Mucosa of stomach (tissue), 1 donor: Measurements from ENCODE around the gene SLC16A5.

Experiments
- H3K27me3 ChIP-seq: one replicate; pipeline ENCODE4 v1.7.0; 2013; ENCODE audit warnings: mild to moderate bottlenecking, low read length; ENCODE audit not compliant: control insufficient read depth, insufficient read depth
- H3K36me3 ChIP-seq: one replicate; pipeline ENCODE4 v1.7.0; 2013; ENCODE audit warnings: low read length; ENCODE audit not compliant: control insufficient read depth, insufficient read depth
- H3K4me1 ChIP-seq: one replicate; pipeline ENCODE4 v1.7.0; 2013; ENCODE audit warnings: mild to moderate bottlenecking, low read length; ENCODE audit not compliant: control insufficient read depth, insufficient read depth
- H3K4me3 ChIP-seq: one replicate; pipeline ENCODE4 v1.7.0; 2013; ENCODE audit warnings: low read length
- H3K9ac ChIP-seq: one replicate; pipeline ENCODE4 v1.7.0; 2013; ENCODE audit warnings: mild to moderate bottlenecking, low read length, moderate library complexity
- H3K9me3 ChIP-seq: one replicate; pipeline ENCODE4 v1.7.0; 2013; ENCODE audit warnings: mild to moderate bottlenecking, low read length, moderate library complexity; ENCODE audit not compliant: control insufficient read depth
- donor health status: Pancreatic carcinoma.

SLC16A5 gene

GRCh38 chr17:75153780-75154194 is 66.0 kb downstream of the SLC16A5 start:
- Histone ChIP-seq H3K9ac (peak overlapping the region; percentile 64), H3K4me3 (peak overlapping the region; percentile 73), H3K4me1 (peaks cover 14% of the 10 kb centered on the region), H3K36me3 (no peaks in the 10 kb centered on the region), H3K27me3 (no peaks in the 10 kb centered on the region), H3K9me3 (no peaks in the 10 kb centered on the region)

- H3K4me1 ChIP-seq: peaks cover 17% of the 10 kb centered on the region
- peak within 1 kb of the TSS; percentile 64 for H3K9ac ChIP-seq
- no peaks in the 10 kb centered on the region for H3K9me3 ChIP-seq
- peak within 1 kb of the TSS; percentile 73 for H3K4me3 ChIP-seq
- no peaks in the 10 kb centered on the region for H3K36me3 ChIP-seq
- no peaks in the 10 kb centered on the region for H3K27me3 ChIP-seq
Observed at GRCh38 chr17:75154195-75155106, 66.7 kb downstream of the SLC16A5 start, which contains the start of gene JPT1. Gene JPT1, minus strand, starts transcription at chr17:75154512. Its CDS starts 115 bp downstream, at chr17:75154397.

- Histone ChIP-seq H3K9ac (no peak overlapping the region), H3K27me3 (no peaks in the 10 kb centered on the region), H3K36me3 (no peaks in the 10 kb centered on the region), H3K9me3 (no peaks in the 10 kb centered on the region), H3K4me3 (no peak overlapping the region), H3K4me1 (peaks cover 25% of the 10 kb centered on the region)
Observed at GRCh38 chr17:75155191-75155601, 67.4 kb downstream of the SLC16A5 start.
